A673 (cell line): Measurements from ENCODE around the gene GULP1.

ENCODE experiments used
- CTCF ChIP-seq: fragments of 300-800, 200-600 bp; sonication (generic); conservative IDR thresholded peaks from 2 replicates; pipeline ENCODE4 v1.5.1; 2017; ENCODE audit warnings: low read depth, mild to moderate bottlenecking, antibody characterized with exemption, low read length, moderate library complexity, mixed read lengths
- EZH2 ChIP-seq: fragments of 200-600 bp; sonication (generic); IDR thresholded peaks from 2 replicates; pipeline ENCODE4 v1.6.1; 2017; ENCODE audit warnings: borderline replicate concordance, low read depth, mild to moderate bottlenecking, mixed read lengths, antibody characterized with exemption, low read length; ENCODE audit not compliant: poor library complexity, severe bottlenecking

- TF ChIP-seq EZH2 (no peak), CTCF (no peak)
Measured at GRCh38 chr2:188492751-188493150, 201.1 kb downstream of the GULP1 start.
